Neuronal stem cell (in vitro differentiated cells): Measurements from ENCODE around the gene MAGI1.

Source experiments
- DNase-seq: peaks from one replicate; pipeline ENCODE4 v3.0.0-alpha.2; 2013; ENCODE audit warnings: low spot score
- H2AFZ ChIP-seq: one replicate; pipeline ENCODE4 v1.6.1; 2013; ENCODE audit warnings: mild to moderate bottlenecking, low read length, inconsistent platforms
- H2AK5ac ChIP-seq: 2 replicates; pipeline ENCODE4 v1.6.1; 2013; ENCODE audit warnings: low read depth, mild to moderate bottlenecking, inconsistent platforms, low read length, moderate library complexity, mixed read lengths
- H2BK120ac ChIP-seq: 2 replicates; pipeline ENCODE4 v1.6.1; 2013; ENCODE audit warnings: low read depth, mild to moderate bottlenecking, inconsistent platforms, low read length, moderate library complexity, mixed read lengths
- H2BK12ac ChIP-seq: one replicate; pipeline ENCODE4 v1.6.1; 2013; ENCODE audit warnings: low read length, inconsistent platforms
- H2BK15ac ChIP-seq: 2 replicates; pipeline ENCODE4 v1.6.1; 2013; ENCODE audit warnings: mild to moderate bottlenecking, low read length, inconsistent platforms, mixed read lengths
- H2BK5ac ChIP-seq: one replicate; pipeline ENCODE4 v1.6.1; 2013; ENCODE audit warnings: inconsistent platforms, mild to moderate bottlenecking, low read length, moderate library complexity
- H3K14ac ChIP-seq: one replicate; pipeline ENCODE4 v1.6.1; 2013; ENCODE audit warnings: low read length, inconsistent platforms
- H3K18ac ChIP-seq: 2 replicates; pipeline ENCODE4 v1.6.1; 2013; ENCODE audit warnings: low read length, inconsistent platforms
- H3K23ac ChIP-seq: 2 replicates; pipeline ENCODE4 v1.6.1; 2013; ENCODE audit warnings: low read depth, mild to moderate bottlenecking, mixed read lengths, low read length, inconsistent platforms; ENCODE audit not compliant: poor library complexity
- H3K27ac ChIP-seq: replicated peaks from 3 replicates; pipeline ENCODE4 v1.5.1; 2013; ENCODE audit warnings: low read length, inconsistent platforms
- H3K27me3 ChIP-seq, 3 experiments: 2 replicates each; pipeline ENCODE4 v1.6.1; 2013; ENCODE audit warnings: low read length in 3 of 3, mild to moderate bottlenecking in 2 of 3, inconsistent platforms in 1 of 3, low read depth in 1 of 3, mixed read lengths in 1 of 3, moderate library complexity in 1 of 3; ENCODE audit not compliant: control insufficient read depth in 3 of 3, insufficient read depth in 3 of 3
- H3K36me3 ChIP-seq, 2 donors: replicated peaks in 1 of 2; 2 replicates each; pipeline ENCODE4 v1.6.1; 2013; ENCODE audit warnings: low read length in 2 of 2; ENCODE audit not compliant: control insufficient read depth in 2 of 2, insufficient read depth in 2 of 2
- H3K4ac ChIP-seq: 2 replicates; pipeline ENCODE4 v1.6.1; 2013; ENCODE audit warnings: inconsistent platforms, mild to moderate bottlenecking, low read length, moderate library complexity
- H3K4me1 ChIP-seq, 2 donors: 1 replicate in 1 of 2; 2 replicates in 1 of 2; pipeline ENCODE4 v1.6.1; 2013; ENCODE audit warnings: low read length in 2 of 2, low read depth in 1 of 2; ENCODE audit not compliant: control insufficient read depth in 2 of 2, insufficient read depth in 1 of 2
- H3K4me2 ChIP-seq: one replicate; pipeline ENCODE4 v1.6.1; 2013; ENCODE audit warnings: mild to moderate bottlenecking, low read length, inconsistent platforms; ENCODE audit not compliant: insufficient read depth, poor library complexity, severe bottlenecking
- H3K4me3 ChIP-seq, 2 donors: 2 replicates each; pipeline ENCODE4 v1.5.1; 2013; ENCODE audit warnings: low read length in 2 of 2, mild to moderate bottlenecking in 2 of 2, inconsistent platforms in 1 of 2, moderate library complexity in 1 of 2
- H3K79me1 ChIP-seq: one replicate; pipeline ENCODE4 v1.6.1; 2013; ENCODE audit warnings: low read depth, mild to moderate bottlenecking, inconsistent platforms, low read length, moderate library complexity
- H3K9ac ChIP-seq: one replicate; pipeline ENCODE4 v1.6.1; 2013; ENCODE audit warnings: mild to moderate bottlenecking, low read depth, low read length, inconsistent platforms; ENCODE audit not compliant: poor library complexity
- H3K9me3 ChIP-seq, 2 donors: replicated peaks in 1 of 2; 2 replicates each; pipeline versions ENCODE3 to v1.6.1; 2013; ENCODE audit warnings: low read length in 2 of 2, mild to moderate bottlenecking in 2 of 2, inconsistent platforms in 1 of 2, low read depth in 1 of 2, mixed read lengths in 1 of 2, moderate library complexity in 1 of 2; ENCODE audit not compliant: control insufficient read depth in 2 of 2, insufficient read depth in 1 of 2
- H4K8ac ChIP-seq: one replicate; pipeline ENCODE4 v1.6.1; 2013; ENCODE audit warnings: low read depth, mild to moderate bottlenecking, inconsistent platforms, low read length, moderate library complexity
- H4K91ac ChIP-seq: one replicate; pipeline ENCODE4 v1.6.1; 2013; ENCODE audit warnings: low read length, low read depth, mild to moderate bottlenecking, inconsistent platforms; ENCODE audit not compliant: poor library complexity
- WGBS, 2 donors: extraction: QIAGEN DNeasy Blood & Tissue Kit; methylation state at CpG; one replicate each; pipeline ENCODE4 v1.1.7; 2013; ENCODE audit warnings: missing lambda C conversion rate in 2 of 2, mixed read lengths in 1 of 2; ENCODE audit not compliant: insufficient read length in 2 of 2, insufficient replicate concordance in 1 of 2; ENCODE audit errors: extremely low coverage in 2 of 2; 5-methylcytosine and 5-hydroxymethylcytosine counted together

MAGI1 gene

GRCh38 chr3:66000506-66000905, 38.2 kb downstream of the MAGI1 start:
- no peak overlapping the region for H3K23ac ChIP-seq
- H3K4ac ChIP-seq: no peak overlapping the region
- no peak overlapping the region for H3K4me2 ChIP-seq
- H4K8ac ChIP-seq: no peak overlapping the region
- no peak overlapping the region for H3K4me3 ChIP-seq
- no peak overlapping the region for H3K14ac ChIP-seq
- H3K9me3 ChIP-seq: no peaks in the 10 kb centered on the region
- no peak overlapping the region for H3K27ac ChIP-seq
- no peak overlapping the region for H2BK5ac ChIP-seq
- no peak overlapping the region for H4K91ac ChIP-seq
- no peak for DNase-seq
- H2AFZ ChIP-seq: no peak overlapping the region
- no peak overlapping the region for H2AK5ac ChIP-seq
- no peak overlapping the region for H3K9ac ChIP-seq
- peaks cover 0 to 4% of the 10 kb centered on the region in 2 donors for H3K4me1 ChIP-seq
- H2BK15ac ChIP-seq: no peak overlapping the region
- no peaks in the 10 kb centered on the region for H3K36me3 ChIP-seq
- no peak overlapping the region for H3K18ac ChIP-seq
- no peak overlapping the region for H2BK120ac ChIP-seq
- H3K79me1 ChIP-seq: no peaks in the 10 kb centered on the region
- no peaks in the 10 kb centered on the region for H3K27me3 ChIP-seq
- H2BK12ac ChIP-seq: no peak overlapping the region

GRCh38 chr3:65999606-66000005, 39.1 kb downstream of the MAGI1 start:
- no peaks in the 10 kb centered on the region for H3K79me1 ChIP-seq
- no peak overlapping the region for H3K4ac ChIP-seq
- WGBS, 2 donors: no CpG with 5 or more reads among the region's 8 CpGs
- no peaks in the 10 kb centered on the region for H3K27me3 ChIP-seq
- H3K14ac ChIP-seq: no peak overlapping the region
- no peak overlapping the region for H2AK5ac ChIP-seq
- H3K27ac ChIP-seq: no peak overlapping the region
- H3K9ac ChIP-seq: no peak overlapping the region
- no peak overlapping the region for H4K91ac ChIP-seq
- H3K9me3 ChIP-seq: no peaks in the 10 kb centered on the region
- H2AFZ ChIP-seq: no peak overlapping the region
- peaks cover 0 to 5% of the 10 kb centered on the region in 2 donors for H3K4me1 ChIP-seq
- no peak overlapping the region for H2BK5ac ChIP-seq
- H3K36me3 ChIP-seq: no peaks in the 10 kb centered on the region
- no peak overlapping the region for H2BK12ac ChIP-seq
- H3K4me3 ChIP-seq: no peak overlapping the region
- no peak overlapping the region for H3K23ac ChIP-seq
- no peak overlapping the region for H3K4me2 ChIP-seq
- H2BK15ac ChIP-seq: no peak overlapping the region
- no peak overlapping the region for H4K8ac ChIP-seq
- no peak overlapping the region for H3K18ac ChIP-seq
- H2BK120ac ChIP-seq: no peak overlapping the region
- DNase-seq: no peak

- H2AK5ac ChIP-seq: no peak overlapping the region
- H3K9me3 ChIP-seq: no peaks in the 10 kb centered on the region
- no peak overlapping the region for H3K14ac ChIP-seq
- no peak overlapping the region for H4K8ac ChIP-seq
- no peak overlapping the region for H3K23ac ChIP-seq
- no peak overlapping the region for H2BK120ac ChIP-seq
- H2BK5ac ChIP-seq: no peak overlapping the region
- H3K18ac ChIP-seq: no peak overlapping the region
- H3K4ac ChIP-seq: no peak overlapping the region
- H2BK12ac ChIP-seq: no peak overlapping the region
- DNase-seq: no peak
- H3K4me3 ChIP-seq: no peak overlapping the region
- H3K36me3 ChIP-seq: no peaks in the 10 kb centered on the region
- no peak overlapping the region for H3K4me2 ChIP-seq
- H3K27me3 ChIP-seq: no peaks in the 10 kb centered on the region
- H2AFZ ChIP-seq: no peak overlapping the region
- H3K79me1 ChIP-seq: no peaks in the 10 kb centered on the region
- no peak overlapping the region for H3K27ac ChIP-seq
- no peak overlapping the region for H4K91ac ChIP-seq
- H2BK15ac ChIP-seq: no peak overlapping the region
- peaks cover 0 to 5% of the 10 kb centered on the region in 2 donors for H3K4me1 ChIP-seq
- WGBS, 2 donors: no CpG with 5 or more reads among the region's 11 CpGs
- no peak overlapping the region for H3K9ac ChIP-seq
These were observed 42.1 kb downstream of the MAGI1 start for GRCh38 chr3:65996589-65996988.

- no peaks in the 10 kb centered on the region for H3K27me3 ChIP-seq
- no peak overlapping the region for H3K14ac ChIP-seq
- no peak overlapping the region for H3K27ac ChIP-seq
- no peak overlapping the region for H2BK15ac ChIP-seq
- no peak overlapping the region for H3K4me3 ChIP-seq
- no peak overlapping the region for H2BK12ac ChIP-seq
- no peak overlapping the region for H4K91ac ChIP-seq
- no peak overlapping the region for H2AK5ac ChIP-seq
- no peaks in the 10 kb centered on the region for H3K79me1 ChIP-seq
- H3K36me3 ChIP-seq: no peaks in the 10 kb centered on the region
- H2AFZ ChIP-seq: no peak overlapping the region
- no peak for DNase-seq
- no peak overlapping the region for H2BK120ac ChIP-seq
- no peak overlapping the region for H3K4me2 ChIP-seq
- no peak overlapping the region for H3K23ac ChIP-seq
- H3K9ac ChIP-seq: no peak overlapping the region
- H3K4ac ChIP-seq: no peak overlapping the region
- WGBS, 2 donors: no CpG with 5 or more reads among the region's 6 CpGs
- H2BK5ac ChIP-seq: no peak overlapping the region
- no peak overlapping the region for H4K8ac ChIP-seq
- H3K18ac ChIP-seq: no peak overlapping the region
- H3K9me3 ChIP-seq: no peaks in the 10 kb centered on the region
- peaks cover 0 to 4% of the 10 kb centered on the region in 2 donors for H3K4me1 ChIP-seq
These were observed 43.2 kb downstream of the MAGI1 start for GRCh38 chr3:65995515-65995914.
